Neural cell (in vitro differentiated cells): ENCODE results near the gene SUSD6.

ENCODE experiments used
- CTCF ChIP-seq: fragments of 450-650 bp; IDR thresholded peaks from 2 replicates; pipeline ENCODE4 v1.5.1; 2014; ENCODE audit warnings: antibody characterized with exemption, mild to moderate bottlenecking, moderate library complexity; ENCODE audit not compliant: poor library complexity, severe bottlenecking
- EZH2 ChIP-seq: fragments of 200-600, 300-800 bp; shearing (Covaris generic), sonication (generic); IDR thresholded peaks from 2 replicates; pipeline ENCODE4 v1.6.1; 2014; ENCODE audit warnings: antibody characterized with exemption, low read length, borderline replicate concordance, mild to moderate bottlenecking; ENCODE audit not compliant: insufficient read depth, poor library complexity, severe bottlenecking
- SMC3 ChIP-seq: fragments of 450-650 bp; conservative IDR thresholded peaks from 2 replicates; pipeline ENCODE4 v1.6.1; 2014; ENCODE audit warnings: antibody characterized with exemption, mild to moderate bottlenecking, moderate library complexity; ENCODE audit not compliant: poor library complexity

- TF ChIP-seq SMC3 (no peak), CTCF (no peak), EZH2 (no peak)
Measured at GRCh38 chr14:69626132-69626500, 14.7 kb downstream of the SUSD6 start.
